Skeletal muscle cell (primary cell): Measurements from ENCODE around the gene NVL.
"Not testable (repeated sequence)": the region's sequence is repeated elsewhere in the genome, so short reads cannot be mapped to it uniquely, and the experiment has no call there.

Experiments used
- DNase-seq: peaks from one replicate; pipeline ENCODE4 v3.0.0-alpha.2; 2010; ENCODE audit warnings: low read depth
- H3K4me3 ChIP-seq: 2 replicates; pipeline ENCODE4 v1.5.1; 2011; ENCODE audit warnings: low read depth, mild to moderate bottlenecking, control low read depth, low read length, moderate library complexity

The NVL gene

DNA sequence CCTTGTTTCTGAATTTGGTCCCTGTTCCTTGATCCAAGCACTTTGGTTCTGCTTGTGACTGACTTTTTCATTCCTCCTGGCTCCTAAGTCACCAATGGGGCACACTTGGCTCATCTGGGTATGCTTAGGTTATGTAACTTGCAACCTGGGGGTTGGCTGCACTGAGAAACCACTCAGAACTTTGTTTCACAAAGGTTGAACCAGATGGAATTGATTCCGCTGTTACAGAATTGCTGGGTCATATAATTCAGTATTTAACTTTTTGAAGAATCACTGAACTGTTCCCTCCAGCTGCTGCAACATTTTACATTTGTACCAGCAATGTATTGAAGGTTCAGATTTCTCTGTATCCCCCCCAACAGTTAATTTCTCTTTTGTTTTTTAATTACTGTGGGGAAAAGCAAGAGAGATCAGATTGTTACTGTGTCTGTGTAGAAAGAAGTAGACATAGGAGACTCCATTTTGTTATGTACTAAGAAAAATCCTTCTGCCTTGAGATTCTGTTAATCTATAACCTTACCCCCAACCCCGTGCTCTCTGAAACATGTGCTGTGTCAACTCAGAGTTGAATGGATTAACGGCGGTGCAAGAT, 9.6 kb upstream of the NVL start:
- H3K4me3 ChIP-seq, result no peak overlapping the region
- no peak for DNase-seq

DNA sequence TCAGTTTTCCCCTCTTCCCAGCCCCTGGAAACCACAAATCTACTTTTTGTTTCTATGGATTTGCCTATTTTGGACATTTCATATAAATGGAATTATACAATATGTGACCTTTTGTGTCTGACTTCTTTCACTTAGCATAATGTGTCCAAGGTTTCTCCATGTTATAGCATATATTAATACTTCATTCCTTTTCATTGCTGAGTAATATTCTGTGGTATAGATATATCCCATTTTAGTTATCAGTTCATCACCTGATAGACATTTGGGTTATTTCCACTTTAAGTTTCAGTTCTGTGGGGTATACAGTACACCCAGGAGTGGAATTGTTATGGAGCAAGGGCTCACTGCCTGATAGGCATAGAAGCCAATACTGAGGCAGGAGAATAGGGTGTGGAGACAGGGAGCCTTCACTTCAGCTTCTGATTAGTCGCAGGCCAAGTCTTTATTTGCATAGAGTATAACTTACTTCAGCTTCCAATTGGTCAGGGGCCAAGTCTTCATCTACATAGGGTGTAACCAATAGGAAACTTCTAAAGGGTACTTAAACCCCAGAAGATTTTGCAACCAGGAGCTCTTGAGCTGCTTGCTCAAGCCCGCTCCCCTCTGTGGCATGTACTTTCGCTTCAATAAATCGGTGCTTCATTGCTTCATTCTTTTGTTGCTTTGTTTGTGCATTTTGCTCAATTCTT, 8.3 kb upstream of the NVL start:
- DNase-seq, result no peak
- H3K4me3 ChIP-seq, result no peak overlapping the region

DNA sequence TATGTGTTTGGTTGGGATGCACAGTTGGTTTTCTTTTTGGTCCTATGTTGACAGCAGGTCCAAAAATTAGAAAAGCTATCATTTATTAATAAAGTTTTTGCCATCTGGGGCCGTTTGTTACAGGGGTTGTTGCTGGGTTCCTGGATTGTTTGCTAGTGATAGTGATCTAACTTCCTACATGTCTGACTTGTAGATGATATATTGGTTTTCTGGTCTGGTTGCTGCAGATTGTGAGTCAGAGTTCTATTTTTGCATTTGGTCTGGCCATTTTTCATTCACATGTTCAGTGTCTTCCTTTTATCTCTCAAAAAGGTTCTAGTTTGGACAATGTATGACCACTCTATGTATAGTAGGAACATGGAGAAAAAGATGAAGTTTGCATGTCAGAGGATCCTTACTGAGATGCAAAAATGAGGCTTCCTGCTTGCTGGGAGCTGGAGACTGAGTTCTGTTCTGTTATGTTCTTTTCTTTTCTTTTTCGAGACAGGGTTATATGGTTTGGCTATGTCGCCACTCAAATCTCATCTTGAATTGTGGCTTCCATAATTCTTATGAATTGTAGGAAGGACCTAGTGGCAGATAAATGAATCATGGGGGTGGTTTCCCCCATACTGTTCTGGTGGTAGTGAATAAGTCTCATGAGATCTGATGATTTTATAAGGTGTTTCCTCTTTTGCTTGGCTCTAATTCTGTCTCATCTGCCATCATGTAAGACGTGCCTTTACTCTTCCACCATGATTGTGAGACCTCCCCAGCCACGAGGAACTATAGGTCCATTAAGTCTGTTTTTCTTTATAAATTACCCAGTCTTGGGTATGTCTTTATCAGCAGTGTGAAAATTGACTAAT, 4.2 kb upstream of the NVL start:
- peak; percentile 14 for DNase-seq
- H3K4me3 ChIP-seq, result no peak overlapping the region

DNA sequence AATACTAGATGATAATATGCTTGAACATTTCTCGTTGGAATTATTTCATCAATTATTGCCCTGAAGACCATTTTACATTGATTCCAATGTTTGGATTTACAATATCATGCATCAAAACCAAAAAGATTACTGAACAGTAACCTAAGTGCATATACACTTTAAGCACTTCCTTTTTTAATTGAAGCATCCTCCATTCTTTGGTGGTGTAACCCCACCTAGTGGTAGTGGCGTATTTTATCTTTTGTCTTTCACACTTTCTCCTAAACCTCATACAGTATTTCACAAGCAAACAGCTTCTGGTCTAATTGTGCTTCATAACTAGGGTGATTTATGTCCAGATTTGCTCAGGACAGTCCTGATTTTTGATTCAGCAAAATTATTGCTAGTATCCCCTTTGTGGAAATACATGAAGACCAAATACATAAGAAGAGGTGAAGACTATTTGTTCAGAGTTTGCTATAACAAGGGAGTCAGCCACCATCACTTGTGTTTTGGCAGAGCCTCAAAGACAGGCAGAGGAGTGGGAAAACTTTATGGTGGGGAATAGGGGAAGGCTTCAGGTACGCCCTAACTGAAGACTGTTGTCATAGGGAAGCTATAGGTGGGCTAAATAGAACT, 3.4 kb upstream of the NVL start:
- DNase-seq, result peak; percentile 16
- H3K4me3 ChIP-seq, result no peak overlapping the region

DNA sequence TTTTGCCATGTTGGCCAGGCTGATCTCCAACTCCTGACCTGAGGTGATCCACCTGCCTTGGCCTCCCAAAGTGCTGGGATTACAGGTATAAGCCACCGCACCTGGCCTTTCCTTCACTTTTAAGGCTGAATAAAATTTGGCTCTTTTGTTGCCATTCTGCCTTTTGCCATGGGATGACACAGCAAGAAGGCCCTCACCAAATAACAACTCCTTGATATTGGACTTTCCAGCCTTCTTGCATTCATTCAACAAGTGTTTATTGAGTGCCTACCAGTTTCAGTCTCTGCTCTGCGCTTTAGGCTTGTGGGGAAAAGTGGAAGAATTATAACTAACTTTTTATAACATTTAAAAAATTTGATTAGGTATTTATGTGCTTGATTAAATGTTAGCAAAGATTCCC, 1.9 kb upstream of the NVL start:
- no peak for DNase-seq
- H3K4me3 ChIP-seq, result no peak overlapping the region

DNA sequence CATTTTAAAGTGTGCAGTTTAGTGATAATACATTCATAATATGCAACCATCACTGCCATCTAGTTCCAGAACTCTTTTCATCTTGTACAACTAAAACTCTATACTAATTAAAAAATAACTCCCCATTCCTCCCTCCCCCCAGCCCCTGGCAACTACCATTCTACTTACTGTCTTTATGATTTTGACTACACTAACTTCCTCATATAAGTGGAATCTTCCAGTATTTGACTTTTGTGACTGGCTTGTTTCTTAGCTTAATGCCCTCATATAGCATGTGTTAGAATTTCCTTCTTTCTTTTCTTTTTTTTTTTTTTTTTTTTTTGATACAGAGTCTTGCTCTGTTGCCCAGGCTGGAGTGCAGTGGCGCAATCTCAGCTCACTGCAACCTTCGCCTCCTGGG, 1.4 kb upstream of the NVL start:
- no peak overlapping the region for H3K4me3 ChIP-seq
- DNase-seq, result no peak

DNA sequence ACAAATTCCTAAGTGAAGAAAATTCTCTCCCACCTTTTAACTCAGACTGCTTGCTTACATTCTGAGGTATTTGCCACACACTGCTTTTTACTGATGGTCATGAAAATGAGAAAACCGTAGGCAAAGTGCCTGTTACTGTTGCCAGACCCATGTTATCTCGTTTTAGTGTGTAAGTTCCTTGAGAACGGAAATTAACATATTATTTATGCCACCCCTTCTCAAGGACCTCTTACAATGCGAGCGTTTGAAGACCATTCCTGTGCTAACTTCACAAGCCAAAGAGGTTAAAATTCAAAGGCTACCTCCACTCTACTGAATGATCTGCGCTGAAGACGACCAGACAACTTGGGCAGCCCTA, 509 bp downstream of the NVL start:
- DNase-seq, result no peak
- H3K4me3 ChIP-seq, result peak overlapping the region; percentile 98

DNA sequence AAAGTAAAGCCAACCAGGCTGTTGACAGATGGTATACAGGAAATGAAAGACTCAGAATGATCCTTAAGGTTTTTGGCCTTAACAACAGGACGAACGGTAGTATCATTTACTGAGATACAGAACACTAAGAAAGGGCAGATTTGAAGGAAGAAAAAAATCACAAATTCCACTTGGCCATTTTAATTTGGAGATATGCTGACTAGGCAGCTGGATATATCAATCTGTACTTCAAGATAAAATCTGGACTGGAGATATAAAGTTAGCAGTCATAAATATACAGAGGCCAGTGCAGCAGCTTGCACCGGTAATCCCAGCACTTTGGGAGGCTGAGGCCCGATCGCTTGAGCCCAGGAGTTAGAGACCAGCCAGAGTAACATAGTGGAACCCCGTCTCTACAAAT, 1.3 kb downstream of the NVL start:
- H3K4me3 ChIP-seq, result no peak overlapping the region
- no peak for DNase-seq

DNA sequence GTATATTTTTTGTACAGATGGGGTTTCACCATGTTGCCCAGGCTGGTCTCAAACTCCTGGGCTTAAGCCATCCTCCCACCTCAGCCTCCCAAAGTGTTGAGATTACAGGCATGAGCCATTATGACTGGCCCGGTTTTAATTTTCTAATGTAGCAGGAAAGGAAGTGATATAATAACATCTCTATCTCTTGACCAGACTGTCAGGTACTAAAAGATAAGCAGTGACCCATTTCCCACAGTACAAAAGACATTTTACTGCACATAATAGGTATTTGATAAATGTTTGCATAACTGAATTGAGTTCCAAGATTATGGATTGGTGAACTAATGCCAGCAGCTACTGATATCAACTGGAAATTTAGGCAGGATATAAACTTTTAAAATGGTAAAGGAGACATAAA, 4.0 kb downstream of the NVL start:
- no peak for DNase-seq
- no peak overlapping the region for H3K4me3 ChIP-seq

DNA sequence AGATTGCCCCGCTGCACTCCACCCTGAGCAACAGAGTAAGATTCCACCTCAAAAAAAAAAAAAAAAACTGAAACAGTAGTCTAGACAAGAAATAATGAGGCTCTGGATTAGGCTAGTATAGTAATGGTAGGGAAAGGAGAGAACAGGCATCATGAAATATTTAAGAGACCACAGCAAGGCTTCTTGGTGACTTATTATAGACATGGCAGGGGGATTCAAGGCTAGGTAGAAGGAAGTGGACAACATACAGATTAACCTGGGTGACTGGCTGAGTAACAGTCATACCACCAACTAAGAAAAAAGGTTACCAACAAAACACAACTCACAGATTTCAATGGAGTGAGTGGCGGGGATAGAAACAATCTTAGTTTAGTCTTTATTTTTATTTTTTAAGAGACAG, 8.3 kb downstream of the NVL start:
- no peak for DNase-seq
- H3K4me3 ChIP-seq, result no peak overlapping the region

DNA sequence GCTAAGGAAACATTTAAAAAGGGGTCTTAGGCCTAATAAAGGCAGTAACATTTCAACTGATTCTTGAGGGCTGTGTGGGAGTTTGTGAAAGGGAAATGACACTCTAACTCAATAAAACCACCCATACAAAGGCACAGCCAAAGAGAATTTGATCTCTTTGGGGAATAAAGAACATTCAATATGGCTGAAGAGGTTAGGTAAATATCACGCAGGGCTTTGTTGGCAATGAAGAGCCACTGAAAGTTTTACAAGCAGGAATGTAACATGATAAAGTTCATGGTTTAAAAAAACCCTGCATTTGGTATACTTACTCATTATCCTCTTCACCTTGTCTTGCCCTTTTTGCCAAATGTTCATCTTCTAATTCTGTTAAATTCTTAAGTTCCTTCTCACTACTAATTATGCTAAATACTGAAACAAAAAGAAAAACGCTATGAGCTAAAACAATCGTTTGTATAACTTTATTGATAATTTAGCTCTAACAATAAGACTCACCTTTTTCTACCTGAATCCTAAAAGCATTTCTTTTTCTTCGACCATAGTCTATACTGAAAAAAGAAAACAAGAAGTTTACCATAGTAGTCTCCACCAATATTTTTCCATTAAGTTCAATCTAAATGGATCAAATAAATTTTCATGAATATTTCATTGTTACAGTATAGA, 12.5 kb downstream of the NVL start:
- no peak for DNase-seq
- no peak overlapping the region for H3K4me3 ChIP-seq

DNA sequence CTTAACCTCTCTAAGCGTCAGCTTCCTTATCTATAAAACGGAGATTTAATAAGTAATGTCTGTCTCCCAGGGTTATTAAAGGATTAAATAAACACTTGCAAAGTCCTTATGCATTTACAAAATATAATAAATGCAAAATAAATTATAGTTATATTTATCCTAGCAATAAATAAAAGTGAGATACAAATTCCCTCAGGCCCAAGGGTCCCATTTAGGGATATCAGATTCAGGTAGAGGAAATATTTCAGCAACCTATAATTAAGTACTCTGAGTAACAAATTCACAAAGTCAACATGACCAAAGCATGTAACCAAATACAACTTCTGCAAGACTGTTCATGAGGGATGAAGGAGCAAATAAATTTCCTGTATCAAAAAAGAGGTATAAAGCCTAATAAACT, 17.9 kb downstream of the NVL start:
- DNase-seq, result no peak
- H3K4me3 ChIP-seq, result no peak overlapping the region

DNA sequence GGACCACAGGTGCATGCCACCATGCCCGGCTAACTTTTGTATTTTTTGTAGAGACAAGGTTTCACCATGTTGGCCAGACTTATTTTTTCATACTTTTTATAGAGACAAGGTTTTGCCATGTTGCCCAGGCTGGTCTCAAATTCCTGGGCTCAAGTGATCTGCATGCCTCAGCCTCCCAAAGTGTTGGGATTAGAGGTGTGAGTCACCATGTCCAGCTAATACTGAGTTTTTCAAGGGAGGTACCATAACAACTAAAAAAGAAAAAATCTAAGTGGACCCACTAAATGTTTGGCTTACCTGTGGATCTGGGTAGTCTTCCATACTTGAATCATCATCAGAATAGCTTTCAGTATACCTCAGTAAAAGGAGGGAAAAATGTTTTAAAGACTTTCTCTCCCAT, 18.5 kb downstream of the NVL start:
- DNase-seq, H3K4me3 ChIP-seq: not testable (repeated sequence)

DNA sequence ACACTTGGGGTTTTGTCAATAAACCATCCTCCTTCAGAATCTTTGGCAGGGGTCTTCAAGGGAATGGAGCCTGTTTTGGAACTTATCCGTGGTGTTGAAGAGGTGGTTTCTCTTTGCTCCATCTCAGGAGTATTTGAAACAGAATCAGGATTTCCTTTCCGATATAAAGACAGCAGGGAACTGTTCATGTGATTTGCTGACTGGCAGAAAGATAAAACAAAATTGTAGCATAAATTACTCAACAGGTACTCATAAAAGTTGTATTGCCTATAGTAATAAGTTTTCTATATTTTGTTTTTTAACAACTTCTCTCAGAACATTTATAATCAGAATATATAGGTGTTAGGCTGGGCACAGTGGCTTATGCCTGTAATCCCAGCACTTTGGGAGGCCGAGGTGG, 21.9 kb downstream of the NVL start:
- no peak overlapping the region for H3K4me3 ChIP-seq
- no peak for DNase-seq

DNA sequence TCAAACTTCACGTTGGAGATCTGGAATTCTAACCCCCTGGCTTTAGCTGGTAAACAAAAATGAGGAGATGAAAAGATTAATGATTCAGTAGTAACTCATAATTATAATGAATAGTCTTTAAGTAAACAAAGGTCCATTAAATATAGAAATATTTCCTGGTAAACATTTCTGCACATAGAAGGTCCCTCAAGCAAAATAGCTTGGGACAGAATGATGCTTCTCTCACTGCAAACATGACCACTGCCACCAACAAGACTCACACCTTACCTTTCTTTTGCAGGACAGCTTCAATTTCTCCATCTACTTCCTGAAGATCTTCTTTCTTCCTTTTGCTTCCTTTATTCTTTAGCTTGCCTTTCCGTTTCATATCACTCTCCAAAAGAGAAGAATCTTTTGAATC, 25.2 kb downstream of the NVL start:
- DNase-seq, result no peak
- H3K4me3 ChIP-seq, result no peak overlapping the region

DNA sequence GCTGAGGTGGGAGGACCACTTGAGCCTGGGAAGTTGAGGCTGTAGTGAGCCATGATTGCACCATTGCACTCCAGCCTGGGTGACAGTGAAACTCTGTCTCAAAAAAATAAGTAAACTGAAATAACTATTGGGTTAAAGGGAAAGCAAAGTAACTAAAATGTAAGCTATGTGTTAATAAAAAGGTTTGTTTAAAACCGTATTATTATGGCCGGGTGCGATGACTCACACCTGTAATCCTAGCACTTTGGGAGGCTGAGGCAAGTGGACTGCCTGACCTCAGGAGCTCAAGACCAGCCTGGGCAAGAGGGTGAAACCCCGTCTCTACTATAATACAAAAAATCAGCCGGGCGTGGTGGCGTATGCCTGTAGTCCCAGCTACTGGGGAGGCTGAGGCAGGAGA, 27.0 kb downstream of the NVL start:
- H3K4me3 ChIP-seq, result no peak overlapping the region
- DNase-seq, result no peak

DNA sequence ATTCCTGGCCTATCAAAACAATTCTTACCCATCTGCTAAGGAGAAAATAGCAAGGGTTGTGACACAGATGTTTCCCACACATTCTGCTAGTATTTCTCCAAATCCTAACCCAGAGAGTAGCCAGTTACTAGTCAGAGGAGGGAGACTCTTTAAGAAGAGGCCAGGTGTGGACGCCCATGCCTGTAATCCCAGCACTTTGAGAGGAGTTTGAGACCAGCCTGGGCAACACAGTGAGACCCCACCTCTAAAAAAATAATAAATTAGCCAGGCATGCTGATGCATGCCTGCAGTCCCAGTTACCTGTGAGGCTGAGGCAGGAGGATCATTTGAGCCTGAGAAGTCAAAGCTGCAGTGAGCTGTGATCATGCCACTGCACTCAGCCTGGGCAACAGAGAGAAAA, 28.6 kb downstream of the NVL start:
- no peak overlapping the region for H3K4me3 ChIP-seq
- no peak for DNase-seq

DNA sequence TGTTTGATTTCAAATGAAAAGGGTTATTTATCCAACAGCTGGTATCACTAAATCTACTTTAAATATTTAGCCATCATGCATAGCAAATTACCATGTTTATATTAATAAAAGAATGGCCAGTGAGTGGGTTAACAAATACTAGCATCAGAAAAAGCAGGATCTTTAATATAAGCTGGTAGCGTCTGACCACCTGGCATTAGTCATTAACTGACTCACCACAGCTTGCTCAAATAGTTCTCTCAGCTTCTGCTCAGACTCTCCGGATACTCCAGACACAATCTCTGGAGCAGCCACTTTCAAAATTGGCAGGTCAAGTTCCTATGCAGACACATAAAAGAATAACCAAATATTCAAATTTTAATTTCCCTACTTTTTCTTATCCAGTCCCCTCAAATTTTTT, 29.6 kb downstream of the NVL start:
- no peak overlapping the region for H3K4me3 ChIP-seq
- peak; percentile 66 for DNase-seq

DNA sequence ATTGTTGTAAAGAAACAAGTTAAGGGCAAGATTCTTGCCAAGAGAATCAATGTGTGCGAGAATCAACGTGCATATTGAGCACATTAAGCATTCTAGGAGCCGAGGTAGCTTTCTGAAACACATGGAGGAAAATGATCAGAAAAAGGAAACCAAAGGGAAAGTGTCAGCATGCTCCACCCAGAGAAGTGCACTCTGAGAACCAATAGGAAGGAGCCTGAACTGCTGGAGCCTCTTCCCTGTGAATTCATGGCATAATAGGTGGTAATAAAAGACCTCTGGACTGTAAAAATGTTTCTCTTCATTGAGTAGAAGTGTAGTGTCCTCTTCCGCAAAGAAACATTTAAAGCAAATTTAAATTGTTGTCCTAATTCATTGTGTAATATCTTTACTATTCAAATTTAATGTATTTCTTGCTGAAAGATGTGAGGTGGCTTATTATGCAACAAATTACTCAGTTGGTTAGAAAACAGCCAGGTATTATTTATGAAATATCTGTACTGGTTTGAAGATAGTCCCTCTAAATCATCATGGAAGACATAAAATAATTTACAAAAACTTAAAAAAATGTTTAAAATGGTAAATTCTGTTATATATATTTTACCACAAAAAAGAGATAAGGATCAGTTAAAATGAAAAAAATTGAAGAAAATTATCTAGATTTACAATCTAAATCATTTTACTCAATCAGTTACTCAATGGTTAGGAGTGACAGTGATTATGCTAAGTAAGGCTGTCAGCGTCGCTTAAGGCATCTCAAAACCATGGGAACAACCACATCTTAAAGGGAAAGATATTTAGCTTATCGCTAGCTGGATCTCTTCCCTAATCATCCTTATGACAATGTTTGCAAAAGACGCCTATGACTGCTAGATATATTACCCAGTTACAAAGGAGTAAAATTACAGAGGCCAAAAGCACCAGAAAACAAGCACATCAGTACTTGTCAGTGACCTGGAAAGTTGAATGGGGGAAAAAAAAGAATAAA, 31.3 kb downstream of the NVL start:
- no peak overlapping the region for H3K4me3 ChIP-seq
- no peak for DNase-seq
